Measurements from ENCODE around the gene PHACTR3. TPM values are rescaled to one million over a fixed set of nuclear protein-coding genes. Genes with fewer than 3 reads are reported as not detected.

The PHACTR3 gene
- total and polyA plus RNA-seq, 2 donors (not counting 3 experiments of a cell fraction or from before 2014, with no cell fraction given) = not detected

GRCh38 chr20:59571551-59572314, 32.6 kb upstream of the PHACTR3 start:
- Histone ChIP-seq H3K4me2 (ENCODE audit: insufficient read depth, low read length) (no peak overlapping the region), H3K9me1 (replicated peaks; ENCODE audit: control insufficient read depth, extremely low read depth, insufficient read depth, low read length) (no peaks in the 10 kb centered on the region), H3K79me2 (ENCODE audit: control insufficient read depth, insufficient read depth, low read length) (no peaks in the 10 kb centered on the region), H3K27me3 (ENCODE audit: control insufficient read depth in 2 of 2, insufficient read depth in 2 of 2, low read length in 2 of 2) (peaks cover 2% of the 10 kb centered on the region in 2 experiments), H3K4me1 (ENCODE audit: control insufficient read depth, extremely low read depth, insufficient read depth, low read length) (no peaks in the 10 kb centered on the region), H3K4me3 (replicated peaks in 1 of 3; ENCODE audit: insufficient read depth in 1 of 3, low read depth in 1 of 3, low read length in 3 of 3) (peak overlapping the region in 2 of 3 experiments; percentile 7 to 28), H3K9ac (replicated peaks; ENCODE audit: extremely low read depth, insufficient read depth, low read length) (no peak overlapping the region), H4K20me1 (replicated peaks; ENCODE audit: control insufficient read depth, extremely low read depth, insufficient read depth, low read length) (no peaks in the 10 kb centered on the region), H3K9me3 (replicated peaks; ENCODE audit: control insufficient read depth, insufficient read depth, low read length) (no peaks in the 10 kb centered on the region), H3K27ac (ENCODE audit: insufficient read depth, low read depth, low read length) (no peak overlapping the region), H3K36me3 (ENCODE audit: control insufficient read depth in 2 of 2, extremely low read depth in 1 of 2, insufficient read depth in 2 of 2, low read length in 2 of 2) (no peaks in the 10 kb centered on the region), H2AFZ (ENCODE audit: low read depth, low read length) (peak overlapping the region; percentile 95)
- dilution Hi-C loops (cut with MboI; ENCODE audit: extremely low pct_ligation_motif_present, low sequenced_read_pairs) = no loop called here
- intact Hi-C loops (cut with micrococcal nuclease) = loop anchor here (1.0 kb wide), 1 partner anchor 279 kb away; no protein-coding TSS in a partner anchor
- peak; percentile 40 for DNase-seq (ENCODE audit: low read depth, low spot score)
- FAIRE-seq = no peak
- TF ChIP-seq CTCF (IDR thresholded peaks at IDR 0.05; ENCODE audit: extremely low read depth in 1 of 2, insufficient read depth in 1 of 2, low read depth in 1 of 2, low read length in 2 of 2) (peak; percentile 85 to 94), GATA2 (IDR thresholded peaks at IDR 0.05; ENCODE audit: insufficient read depth, insufficient read length, low read depth, low read length) (no peak), POLR2A (IDR thresholded peaks at IDR 0.05; ENCODE audit: low read depth, low read length) (no peak)
- BruUV-seq (replicated peaks) = no TSS peak
- POLR2A ChIA-PET = no interaction called here
- CTCF ChIA-PET = interaction anchor here (0.7 to 2.0 kb wide), 7 partner anchors 9 to 367 kb away, joined by 3 to 9 read pairs (median 5); no protein-coding TSS in a partner anchor

DNA sequence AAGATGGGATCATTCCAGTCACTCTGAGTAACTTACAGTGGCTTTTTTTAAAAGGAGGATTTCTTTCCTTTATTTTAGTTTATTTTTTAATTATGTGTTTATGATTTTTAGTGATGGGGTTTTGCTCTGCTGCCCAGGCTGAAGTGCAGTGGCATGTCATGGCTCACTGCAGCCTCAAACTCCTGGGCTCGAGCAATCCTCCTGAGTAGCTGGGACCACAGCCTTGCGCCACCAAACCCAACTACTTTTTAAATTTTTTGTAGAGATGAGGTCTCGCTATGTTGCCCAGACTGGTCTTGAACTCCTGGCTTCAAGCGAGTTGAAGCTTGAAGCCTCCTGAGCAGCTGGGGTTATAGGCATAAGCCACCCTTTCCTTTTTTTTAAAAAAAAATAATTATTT, 31.8 kb upstream of the PHACTR3 start:
- Histone ChIP-seq H4K20me1 (replicated peaks; ENCODE audit: control insufficient read depth, extremely low read depth, insufficient read depth, low read length) (no peaks in the 10 kb centered on the region), H3K9me1 (replicated peaks; ENCODE audit: control insufficient read depth, extremely low read depth, insufficient read depth, low read length) (no peaks in the 10 kb centered on the region), H3K4me3 (replicated peaks in 1 of 3; ENCODE audit: insufficient read depth in 1 of 3, low read depth in 1 of 3, low read length in 3 of 3) (no peak overlapping the region), H3K36me3 (ENCODE audit: control insufficient read depth in 2 of 2, extremely low read depth in 1 of 2, insufficient read depth in 2 of 2, low read length in 2 of 2) (no peaks in the 10 kb centered on the region), H2AFZ (ENCODE audit: low read depth, low read length) (no peak overlapping the region), H3K27me3 (ENCODE audit: control insufficient read depth in 2 of 2, insufficient read depth in 2 of 2, low read length in 2 of 2) (peaks cover 2% of the 10 kb centered on the region in 2 experiments), H3K79me2 (ENCODE audit: control insufficient read depth, insufficient read depth, low read length) (no peaks in the 10 kb centered on the region), H3K9me3 (replicated peaks; ENCODE audit: control insufficient read depth, insufficient read depth, low read length) (no peaks in the 10 kb centered on the region), H3K4me1 (ENCODE audit: control insufficient read depth, extremely low read depth, insufficient read depth, low read length) (no peaks in the 10 kb centered on the region), H3K9ac (replicated peaks; ENCODE audit: extremely low read depth, insufficient read depth, low read length) (no peak overlapping the region), H3K27ac (ENCODE audit: insufficient read depth, low read depth, low read length) (no peak overlapping the region), H3K4me2 (ENCODE audit: insufficient read depth, low read length) (no peak overlapping the region)
- CTCF ChIA-PET = interaction anchor here (1.5 to 2.0 kb wide), 2 partner anchors 8 to 76 kb away, joined by 5 to 9 read pairs; no protein-coding TSS in a partner anchor
- no peak for FAIRE-seq
- TF ChIP-seq JUN (IDR thresholded peaks at IDR 0.05; ENCODE audit: borderline replicate concordance, insufficient read depth, insufficient read length, low read depth) (no peak), GATA2 (IDR thresholded peaks at IDR 0.05; ENCODE audit: insufficient read depth, insufficient read length, low read depth, low read length) (no peak), POLR2A (IDR thresholded peaks at IDR 0.05; ENCODE audit: low read depth, low read length) (no peak), FOS (IDR thresholded peaks at IDR 0.05; ENCODE audit: borderline replicate concordance, insufficient read depth, low read length) (no peak), CTCF (IDR thresholded peaks at IDR 0.05; ENCODE audit: extremely low read depth in 1 of 2, insufficient read depth in 1 of 2, low read depth in 1 of 2, low read length in 2 of 2) (no peak), EZH2 (IDR thresholded peaks at IDR 0.05; ENCODE audit: borderline replicate concordance, low read depth, low read length, severe bottlenecking) (no peak), MYC (IDR thresholded peaks at IDR 0.05; ENCODE audit: low read depth, low read length) (no peak), POLR2AphosphoS5 (IDR thresholded peaks at IDR 0.05; ENCODE audit: insufficient read depth, low read depth, low read length) (no peak)
- TF ChIP-seq, protein P1, sequence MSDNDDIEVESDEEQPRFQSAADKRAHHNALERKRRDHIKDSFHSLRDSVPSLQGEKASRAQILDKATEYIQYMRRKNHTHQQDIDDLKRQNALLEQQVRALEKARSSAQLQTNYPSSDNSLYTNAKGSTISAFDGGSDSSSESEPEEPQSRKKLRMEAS (IDR thresholded peaks at IDR 0.05; ENCODE audit: insufficient read depth, insufficient read length) = no peak
- dilution Hi-C loops (cut with MboI; ENCODE audit: extremely low pct_ligation_motif_present, low sequenced_read_pairs) = no loop called here
- no TSS peak for BruUV-seq (replicated peaks)
- DNase-seq (ENCODE audit: low read depth, low spot score) = no peak
- POLR2A ChIA-PET = no interaction called here
- intact Hi-C loops (cut with micrococcal nuclease) = no loop called here
